ENCODE results near the gene YIPF2.
"Not testable (repeated sequence)": the region's sequence is repeated elsewhere in the genome, so short reads cannot be mapped to it uniquely, and the experiment has no call there.

YIPF2 gene

GRCh38 chr19:10928563-10929401 is at the start of gene YIPF2, which contains the start of gene TIMM29:
Gene YIPF2, minus strand, starts transcription at chr19:10928639. Its CDS starts 229 bp downstream, at chr19:10928410.
Gene TIMM29, plus strand, starts transcription at chr19:10928811. Its CDS starts 12 bp downstream, at chr19:10928823.
- peak; percentile 99 for DNase-seq

GRCh38 chr19:10977742-10978092 is 49.3 kb upstream of the YIPF2 start:
- DNase-seq: no peak

- DNase-seq: no peak
Measured at GRCh38 chr19:10976131-10976892, 47.9 kb upstream of the YIPF2 start.

GRCh38 chr19:10975374-10976130 is 47.1 kb upstream of the YIPF2 start:
- DNase-seq: no peak

- DNase-seq: no peak
Measured at GRCh38 chr19:10971107-10971726, 42.8 kb upstream of the YIPF2 start.

- DNase-seq: no peak
Measured at GRCh38 chr19:10968527-10969135, 40.2 kb upstream of the YIPF2 start.

- DNase-seq: no peak
Measured at GRCh38 chr19:10966809-10967208, 38.4 kb upstream of the YIPF2 start.

GRCh38 chr19:10965398-10965797 is 37.0 kb upstream of the YIPF2 start:
- no peak for DNase-seq

- DNase-seq: no peak
Measured at GRCh38 chr19:10964903-10965302, 36.5 kb upstream of the YIPF2 start.

GRCh38 chr19:10963865-10964264 is 35.4 kb upstream of the YIPF2 start:
- no peak for DNase-seq

- no peak for DNase-seq
Measured at GRCh38 chr19:10962863-10963262, 34.4 kb upstream of the YIPF2 start.

GRCh38 chr19:10961073-10961860 is 32.8 kb upstream of the YIPF2 start:
- DNase-seq: peak; percentile 60

GRCh38 chr19:10960314-10961072 is 32.1 kb upstream of the YIPF2 start, which contains the start of gene SMARCA4:
Gene SMARCA4, plus strand, starts transcription at chr19:10961030. Its CDS starts 23,122 bp downstream, at chr19:10984152.
- peak; percentile 99 for DNase-seq

GRCh38 chr19:10959277-10959968 is 31.0 kb upstream of the YIPF2 start:
- not testable (repeated sequence) for DNase-seq

GRCh38 chr19:10952809-10953208 is 24.4 kb upstream of the YIPF2 start:
- DNase-seq: no peak

- DNase-seq: no peak
Measured at GRCh38 chr19:10946958-10947657, 18.7 kb upstream of the YIPF2 start.

GRCh38 chr19:10945264-10945663 is 16.8 kb upstream of the YIPF2 start:
- DNase-seq: peak; percentile 46

GRCh38 chr19:10943412-10943811 is 15.0 kb upstream of the YIPF2 start:
- DNase-seq: not testable (repeated sequence)

- DNase-seq: not testable (repeated sequence)
Measured at GRCh38 chr19:10941649-10942048, 13.2 kb upstream of the YIPF2 start.

Data from hematopoietic multipotent progenitor cell treated with erythropoietin and hydrocortisone succinate and interleukin-3 and kit ligand, for 4 days (in vitro differentiated cells).